GM19324 (cell line): ENCODE data around the gene GALNT1.
A peak's percentile ranks its signal among the peaks of the same experiment; 100 is the strongest.
"Not testable (repeated sequence)": the region's sequence is repeated elsewhere in the genome, so short reads cannot be mapped to it uniquely, and the experiment has no call there.

ENCODE experiments used
- ATAC-seq: cut with Tn5 transposase; IDR thresholded peaks from one replicate; pipeline ENCODE4 v1.9.1; 2021; ENCODE audit warnings: mild to moderate bottlenecking, moderate library complexity; ENCODE audit not compliant: unreplicated experiment, low FRiP score

The GALNT1 gene

GRCh38 chr18:35581546-35581897 is at the start of gene GALNT1:
TSS of gene GALNT1 (plus strand) at chr18:35581740. CDS start at chr18:35654663, 72,923 bp downstream.
- peak; percentile 33 for ATAC-seq

DNA sequence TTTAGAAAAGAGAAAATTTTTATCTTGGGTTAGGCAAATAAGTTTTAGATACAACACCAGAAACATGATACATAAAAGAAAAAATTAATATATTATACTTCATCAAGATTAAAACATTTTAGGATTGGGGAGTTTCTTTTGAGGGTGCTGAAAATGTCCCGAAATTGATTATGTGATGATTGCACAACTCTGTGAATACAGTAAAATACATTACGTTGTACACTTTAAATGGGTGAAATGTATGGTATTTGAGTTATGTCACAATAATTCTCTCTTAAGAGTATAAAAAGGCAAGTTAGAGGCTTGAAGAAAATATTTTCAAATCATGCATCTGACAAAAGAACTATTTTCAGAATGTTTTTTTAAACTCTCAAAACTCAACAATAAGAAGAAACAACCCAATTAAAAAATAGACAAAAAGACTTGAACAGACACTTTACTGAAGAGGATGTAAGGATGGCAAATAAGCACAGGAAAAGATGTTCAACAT is 47.6 kb upstream of the GALNT1 start:
- no peak for ATAC-seq

DNA sequence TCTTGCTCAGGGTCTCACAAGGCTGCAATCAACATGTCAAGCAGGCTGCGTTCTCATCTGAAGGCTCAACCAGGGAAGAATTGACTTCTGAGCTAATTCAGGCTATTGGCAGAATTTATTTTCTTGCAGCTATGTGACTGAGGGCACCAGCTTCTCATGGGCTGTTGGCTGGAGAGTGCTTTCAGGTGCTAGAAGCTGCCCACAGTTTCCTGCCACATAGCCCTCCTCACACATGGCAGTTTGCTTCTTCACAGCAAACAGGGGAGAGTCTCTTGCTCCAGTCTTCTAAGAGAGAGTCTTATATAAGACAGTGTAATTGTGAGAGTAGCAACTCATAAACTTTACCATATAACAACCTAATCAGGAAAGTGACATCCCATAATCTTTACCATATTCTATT is 46.2 kb upstream of the GALNT1 start:
- no peak for ATAC-seq

DNA sequence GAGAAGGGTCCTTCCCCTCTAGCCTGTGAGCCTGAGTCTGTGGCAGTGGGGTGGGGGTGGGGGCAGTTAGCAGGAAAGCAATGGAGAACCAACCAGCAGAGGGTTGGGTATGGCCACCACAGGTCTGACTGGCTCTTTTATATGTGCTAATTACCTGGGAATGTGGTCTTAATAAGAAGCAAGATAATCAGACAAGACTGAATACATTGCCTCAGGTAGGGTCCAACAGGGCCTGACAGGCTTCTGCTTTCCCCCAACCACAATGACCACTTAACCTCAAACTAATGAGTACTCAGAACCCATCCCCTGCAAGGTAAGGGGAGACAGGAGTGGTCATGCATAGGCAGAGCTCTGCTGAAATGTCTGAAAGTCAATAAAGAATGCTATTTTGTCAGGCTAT is 39.2 kb upstream of the GALNT1 start:
- ATAC-seq, result no peak

DNA sequence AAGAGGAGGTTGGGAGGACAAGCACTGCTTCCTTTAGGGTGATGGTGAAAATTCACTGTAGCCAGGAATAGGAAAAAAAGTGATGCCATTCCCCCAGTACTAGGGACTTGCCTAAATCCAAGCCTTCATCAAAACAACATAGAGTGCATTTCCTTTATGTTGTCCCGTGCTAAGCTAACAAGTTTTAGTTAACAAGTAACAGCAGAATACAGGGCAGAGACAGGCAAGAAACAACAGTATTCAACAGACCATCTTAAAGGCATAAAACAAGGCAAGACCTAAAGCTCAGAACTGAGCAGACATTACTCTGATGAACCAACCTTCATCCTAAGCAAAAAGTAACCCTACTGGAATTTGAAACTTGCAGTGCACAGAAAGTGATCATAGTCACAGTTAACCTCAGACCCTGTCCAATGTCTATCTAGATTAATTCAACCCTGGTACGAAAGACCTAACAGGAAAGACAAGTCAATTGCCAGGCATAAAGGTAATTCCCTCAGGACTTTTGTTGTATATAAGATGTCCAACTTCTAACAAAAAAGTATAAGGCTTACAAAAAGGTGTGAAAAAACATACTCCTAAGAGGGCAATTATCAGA is 34.4 kb upstream of the GALNT1 start:
- ATAC-seq, result no peak

DNA sequence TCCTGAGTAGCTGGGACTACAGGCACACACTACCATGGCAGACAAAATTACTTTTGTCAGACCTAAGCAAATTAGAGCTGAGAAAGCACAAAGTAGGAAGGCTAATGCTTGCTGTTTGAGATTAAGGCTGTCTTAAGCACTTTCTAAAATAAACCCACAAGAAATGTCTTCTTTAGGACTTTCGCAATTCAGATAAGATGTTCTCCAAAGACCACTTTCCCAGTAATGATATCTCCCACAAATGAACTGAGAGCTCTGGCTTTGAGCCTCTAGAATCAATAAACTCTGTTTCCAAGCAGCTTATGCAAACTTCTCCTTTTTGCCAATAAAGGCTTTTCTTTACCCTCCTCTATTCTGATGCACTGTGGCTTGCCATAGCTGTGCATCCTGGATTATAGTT is 32.0 kb upstream of the GALNT1 start:
- no peak for ATAC-seq

GRCh38 chr18:35553300-35553699 is 28.2 kb upstream of the GALNT1 start:
- ATAC-seq, result no peak

GRCh38 chr18:35555538-35555937 is 26.0 kb upstream of the GALNT1 start:
- not testable (repeated sequence) for ATAC-seq

GRCh38 chr18:35559867-35560266 is 21.7 kb upstream of the GALNT1 start:
- no peak for ATAC-seq

DNA sequence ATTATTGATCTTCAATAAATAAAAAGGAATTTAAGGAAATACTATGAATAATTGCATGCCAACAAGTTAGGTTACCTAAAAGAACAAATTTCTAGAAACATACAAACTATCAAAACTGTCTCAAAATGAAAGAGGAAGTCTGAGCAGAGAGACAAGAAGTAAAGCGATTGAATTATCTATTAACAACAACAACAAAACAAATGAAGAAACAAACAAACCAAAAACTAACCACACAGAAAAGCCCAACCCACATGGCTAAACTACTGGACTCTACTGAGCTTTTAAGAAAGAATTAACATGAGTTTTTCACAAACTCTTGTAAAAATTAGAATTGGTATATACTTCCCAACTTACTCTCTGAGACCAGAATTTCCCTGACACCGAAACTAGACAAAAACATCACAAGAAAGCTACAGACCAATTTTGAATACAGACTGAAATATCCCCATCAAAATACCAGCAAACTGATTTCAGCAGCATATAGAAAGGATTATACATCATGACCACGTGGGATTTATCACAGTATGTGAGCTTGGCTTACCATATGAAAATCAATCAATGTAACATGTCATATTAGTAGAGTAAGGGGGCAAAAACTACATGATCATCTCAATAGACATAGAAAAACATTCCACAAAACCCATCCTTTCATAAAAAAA is 16.6 kb upstream of the GALNT1 start:
- peak; percentile 69 for ATAC-seq

DNA sequence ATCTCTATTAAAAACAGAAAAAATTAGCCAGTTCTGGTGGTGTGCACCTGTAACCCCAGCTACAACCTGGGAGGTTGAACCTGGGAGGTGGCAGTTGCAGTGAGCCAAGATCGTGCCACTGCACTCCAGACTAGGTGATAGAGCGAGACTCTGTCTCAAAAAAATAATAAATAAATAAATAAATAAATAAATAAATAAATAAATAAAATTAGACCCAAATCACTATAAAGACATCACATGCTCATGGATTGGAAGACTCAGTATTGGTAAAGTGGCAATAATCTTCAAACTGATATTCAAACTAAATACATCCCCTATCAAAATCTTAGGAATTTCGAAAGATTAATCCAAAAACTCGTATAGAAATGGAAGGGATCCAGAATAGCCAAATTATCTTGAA is 15.5 kb upstream of the GALNT1 start:
- no peak for ATAC-seq

DNA sequence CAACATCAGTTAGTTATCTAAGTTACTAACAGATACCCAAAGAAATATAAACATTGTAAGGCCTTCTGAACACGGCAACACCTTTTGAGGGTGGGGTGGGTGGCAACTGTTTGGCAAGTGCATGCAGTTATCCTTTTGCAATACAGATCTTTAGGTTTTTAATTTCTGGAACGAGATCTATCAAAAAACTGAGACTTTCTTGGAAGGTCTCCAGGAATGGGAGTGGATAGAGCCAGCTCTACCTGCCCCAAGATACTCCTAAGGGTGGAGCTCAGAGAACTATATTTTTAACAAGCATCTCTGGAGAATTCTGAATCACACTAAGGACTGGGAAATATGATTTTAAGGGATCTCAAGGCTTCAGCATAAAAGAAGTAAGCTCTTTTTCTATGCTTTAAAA is 11.4 kb upstream of the GALNT1 start:
- no peak for ATAC-seq

GRCh38 chr18:35571138-35571537 is 10.4 kb upstream of the GALNT1 start:
- ATAC-seq, result no peak

DNA sequence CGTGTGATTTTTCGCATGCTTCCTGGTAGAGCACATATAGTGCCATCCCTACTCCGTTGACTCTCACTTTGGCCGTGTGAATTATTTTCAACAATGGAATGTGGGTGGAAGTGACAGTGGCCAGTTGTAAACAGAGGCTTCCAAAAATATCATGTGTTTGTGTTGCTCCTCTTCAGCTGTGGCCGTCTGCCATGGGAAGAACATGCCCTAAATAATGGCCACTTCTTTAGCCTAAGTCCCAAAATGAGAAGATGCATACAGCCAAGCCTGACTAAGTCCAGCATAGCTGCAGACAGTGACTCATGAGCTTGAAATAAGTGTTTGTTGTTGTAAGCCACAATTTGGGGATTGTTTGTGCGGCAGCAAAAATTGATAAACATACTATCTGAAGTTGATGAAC is 8.9 kb upstream of the GALNT1 start:
- no peak for ATAC-seq

DNA sequence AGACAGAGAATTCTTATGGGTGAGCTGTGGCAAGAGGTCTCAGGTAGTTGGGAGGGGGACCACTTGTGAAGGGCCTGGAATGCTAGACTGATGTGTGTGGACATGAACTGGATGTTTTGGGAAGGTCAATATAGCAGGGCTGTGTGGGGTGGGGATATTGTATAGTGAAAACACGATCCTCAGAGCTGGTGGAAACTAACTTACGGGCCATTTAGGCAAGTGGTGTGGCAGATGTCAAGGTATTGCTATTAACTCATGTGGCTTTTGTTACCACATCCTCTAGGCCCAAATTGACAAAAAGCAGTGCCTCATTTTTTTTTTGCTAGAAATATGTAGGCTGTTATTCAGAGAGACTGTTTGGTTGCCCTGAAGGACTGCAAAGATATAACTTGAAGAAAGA is 8.0 kb upstream of the GALNT1 start:
- no peak for ATAC-seq

DNA sequence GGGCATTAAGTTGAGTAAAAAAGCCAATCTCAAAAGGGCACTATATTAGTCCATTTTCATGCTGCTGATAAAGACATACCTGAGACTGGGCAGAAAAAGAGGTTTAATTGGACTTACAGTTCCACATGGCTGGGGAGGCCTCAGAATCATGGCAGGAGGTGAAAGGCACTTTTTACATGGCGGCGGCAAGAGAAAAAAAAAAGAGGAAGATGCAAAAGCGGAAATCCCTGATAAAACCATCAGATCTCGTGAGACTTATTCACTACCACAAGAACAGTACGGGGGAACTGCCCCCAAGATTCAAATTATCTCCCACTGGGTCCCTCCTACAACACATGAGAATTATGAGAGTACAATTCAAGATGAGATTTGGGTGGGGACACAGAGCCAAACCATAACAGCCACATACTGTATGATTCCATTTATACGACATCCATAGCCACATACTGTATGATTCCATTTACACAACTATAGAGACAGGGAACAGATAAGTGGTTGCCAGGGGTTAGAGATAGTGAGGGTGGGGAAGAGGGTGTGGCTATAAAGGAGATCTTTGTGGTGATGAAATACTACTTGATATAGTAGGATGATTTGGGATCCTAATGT is 5.2 kb upstream of the GALNT1 start:
- ATAC-seq, result not testable (repeated sequence)

GRCh38 chr18:35577045-35577848 is 4.3 kb upstream of the GALNT1 start:
- ATAC-seq, result no peak

DNA sequence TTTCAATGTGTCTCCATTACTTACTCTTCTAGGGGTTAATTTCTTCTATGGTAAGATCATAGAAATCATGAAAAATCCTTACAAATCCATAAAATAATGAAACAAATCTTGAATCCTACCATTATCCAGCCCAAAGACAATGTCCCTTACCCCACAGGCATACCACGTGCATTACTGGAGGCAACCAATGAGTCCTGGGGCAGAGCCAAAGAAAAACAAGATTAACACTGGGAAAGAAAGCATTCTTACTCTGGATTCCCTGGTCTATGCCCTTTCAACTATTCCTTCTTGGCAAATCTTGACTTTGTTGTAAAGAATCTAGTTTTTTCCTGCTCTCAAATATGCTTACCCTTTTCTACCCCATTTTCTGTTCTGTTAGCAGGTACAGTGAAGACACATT is 3.1 kb upstream of the GALNT1 start:
- ATAC-seq, result no peak

- no peak for ATAC-seq
Observed at GRCh38 chr18:35578936-35579335, 2.6 kb upstream of the GALNT1 start.

DNA sequence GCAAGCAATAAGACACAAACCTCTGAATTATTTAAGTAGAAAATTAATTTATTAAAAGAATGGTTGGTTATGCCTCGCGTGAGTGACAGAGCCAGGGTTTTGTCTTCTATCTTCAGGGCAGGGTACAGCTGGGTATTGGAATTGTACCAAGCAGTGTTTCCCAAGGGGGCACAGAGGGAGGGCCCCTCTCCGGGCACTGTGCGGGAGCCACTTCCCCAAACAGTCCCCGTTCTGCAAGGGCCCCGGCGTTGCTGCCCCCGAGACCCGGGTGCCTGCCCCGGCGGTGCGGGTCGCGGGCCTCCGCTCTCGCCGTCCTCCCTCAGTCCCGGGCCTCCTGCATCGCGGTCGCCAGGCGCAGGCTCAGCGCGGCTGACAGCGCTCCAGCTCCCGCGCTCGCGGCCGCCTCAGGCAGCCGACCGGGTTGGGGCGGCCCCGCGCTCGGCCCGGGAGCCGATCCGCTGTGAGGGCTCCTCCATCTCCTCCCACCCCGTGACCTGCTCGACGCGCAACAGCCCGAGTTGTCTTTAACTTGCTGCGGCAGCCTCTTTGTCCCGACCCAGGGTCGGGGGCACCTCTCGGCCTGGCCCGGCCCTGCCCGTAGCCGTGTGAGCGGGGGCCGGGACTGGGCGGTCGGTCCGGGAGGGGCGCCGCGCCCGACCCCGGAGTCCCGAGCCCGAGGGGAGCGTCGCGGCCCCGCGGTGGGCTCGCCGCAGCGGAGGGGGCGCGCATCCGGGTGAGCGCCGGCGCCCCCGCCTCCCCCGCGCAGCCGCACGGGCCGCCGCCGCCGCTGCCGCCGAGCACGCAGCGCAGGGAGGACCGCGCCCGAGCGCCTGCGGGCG is 620 bp upstream of the GALNT1 start:
- peak; percentile 66 for ATAC-seq
